ENCODE results near the gene FLT1.

The FLT1 gene

DNA sequence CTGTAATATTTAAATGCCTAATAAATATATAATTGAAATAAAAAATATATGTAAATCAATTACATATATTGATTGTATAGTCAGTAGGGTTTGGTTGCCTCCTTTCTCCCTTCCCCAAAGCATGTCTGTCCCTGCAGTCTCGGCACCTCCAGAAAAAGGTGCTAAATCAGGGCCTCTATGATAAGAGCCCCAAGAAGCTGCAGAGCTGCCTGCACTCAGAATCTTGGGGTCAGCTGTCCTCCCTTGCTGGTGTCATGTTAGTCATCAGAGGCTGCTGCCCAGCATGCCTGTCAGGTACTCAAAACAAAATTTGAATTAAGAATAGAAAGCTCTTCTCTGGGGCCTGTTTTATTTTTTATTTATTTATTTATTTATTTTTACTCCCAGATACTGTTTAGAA lies 9.8 kb downstream of the FLT1 start:
- DNase-seq = no peak

DNA sequence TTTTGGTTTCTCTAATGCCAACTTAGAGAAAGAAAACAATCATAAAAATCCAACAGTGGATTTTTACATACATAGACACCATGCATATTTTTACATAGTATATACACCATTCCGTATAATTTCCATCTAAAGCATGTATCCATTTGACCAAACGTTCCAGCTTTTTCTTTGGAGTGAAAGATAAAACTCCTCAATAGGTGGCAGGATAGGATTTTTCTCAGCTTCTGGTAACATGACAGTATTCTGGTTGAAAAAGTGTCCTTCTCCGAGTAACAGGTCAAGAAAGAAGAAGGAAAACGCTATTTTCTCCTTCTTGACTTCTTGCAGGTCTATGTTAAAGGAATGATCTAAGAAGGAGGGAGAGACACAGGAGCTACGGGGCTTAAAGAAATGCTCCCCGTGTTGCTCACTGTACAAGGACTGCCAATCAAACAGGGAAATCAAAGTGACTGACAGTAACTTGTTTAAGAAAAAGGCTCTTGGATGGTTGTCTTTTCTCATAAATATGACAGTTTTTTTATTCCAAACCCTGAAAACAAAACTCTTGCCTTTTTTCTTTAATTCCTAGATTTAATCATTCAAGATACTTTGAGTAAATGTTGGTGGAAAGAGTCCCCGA lies 11.5 kb downstream of the FLT1 start:
- no peak for DNase-seq

DNA sequence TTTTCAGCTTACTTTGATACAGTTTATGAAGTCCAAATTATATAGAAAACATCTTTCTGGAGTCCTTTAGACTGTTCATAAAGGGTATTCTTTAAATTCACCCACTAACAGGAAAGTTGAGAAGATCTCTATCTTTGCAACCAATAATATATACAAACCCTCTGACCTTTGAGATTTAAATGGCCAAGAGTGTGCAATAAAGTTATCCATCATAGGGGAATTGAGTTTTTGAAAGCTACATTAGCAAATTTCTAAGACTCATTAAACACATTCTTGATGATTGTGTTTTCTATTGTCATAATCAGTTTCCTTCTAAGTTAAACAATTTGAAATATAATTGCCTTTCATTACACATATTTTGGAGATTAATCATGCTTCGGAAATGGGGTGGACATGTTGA lies 15.9 kb downstream of the FLT1 start:
- DNase-seq = no peak

DNA sequence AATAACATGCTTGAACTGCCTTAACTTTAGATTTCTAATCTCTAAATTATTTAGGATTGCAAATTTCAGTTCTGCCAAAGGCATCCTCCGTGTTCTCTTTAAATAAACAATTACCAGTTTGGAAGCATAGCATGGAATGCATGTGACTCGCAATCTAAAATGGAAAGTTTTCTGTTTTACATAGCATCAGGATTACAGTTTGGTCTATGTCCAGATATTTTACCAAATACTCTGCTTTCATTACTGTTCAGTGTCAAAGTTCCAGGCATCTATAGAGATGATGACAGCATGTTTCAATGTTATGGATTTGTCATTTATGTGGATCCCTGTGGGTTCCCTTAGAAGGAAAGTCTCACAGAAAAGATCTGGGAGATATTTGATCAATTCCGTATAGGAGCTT lies 16.8 kb downstream of the FLT1 start:
- DNase-seq = no peak

DNA sequence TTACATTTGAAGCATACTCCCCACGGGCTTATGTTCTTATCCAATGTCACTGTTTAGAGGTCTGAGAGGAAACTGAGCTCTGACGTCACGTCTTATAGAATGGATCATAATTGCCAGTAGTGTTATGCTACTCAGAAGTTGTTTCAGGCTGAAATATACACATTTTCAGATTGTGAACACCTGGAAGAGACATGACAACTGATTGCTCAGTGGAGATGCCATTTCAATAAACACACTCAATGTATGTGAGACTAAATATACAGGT lies 17.3 kb downstream of the FLT1 start:
- no peak for DNase-seq

DNA sequence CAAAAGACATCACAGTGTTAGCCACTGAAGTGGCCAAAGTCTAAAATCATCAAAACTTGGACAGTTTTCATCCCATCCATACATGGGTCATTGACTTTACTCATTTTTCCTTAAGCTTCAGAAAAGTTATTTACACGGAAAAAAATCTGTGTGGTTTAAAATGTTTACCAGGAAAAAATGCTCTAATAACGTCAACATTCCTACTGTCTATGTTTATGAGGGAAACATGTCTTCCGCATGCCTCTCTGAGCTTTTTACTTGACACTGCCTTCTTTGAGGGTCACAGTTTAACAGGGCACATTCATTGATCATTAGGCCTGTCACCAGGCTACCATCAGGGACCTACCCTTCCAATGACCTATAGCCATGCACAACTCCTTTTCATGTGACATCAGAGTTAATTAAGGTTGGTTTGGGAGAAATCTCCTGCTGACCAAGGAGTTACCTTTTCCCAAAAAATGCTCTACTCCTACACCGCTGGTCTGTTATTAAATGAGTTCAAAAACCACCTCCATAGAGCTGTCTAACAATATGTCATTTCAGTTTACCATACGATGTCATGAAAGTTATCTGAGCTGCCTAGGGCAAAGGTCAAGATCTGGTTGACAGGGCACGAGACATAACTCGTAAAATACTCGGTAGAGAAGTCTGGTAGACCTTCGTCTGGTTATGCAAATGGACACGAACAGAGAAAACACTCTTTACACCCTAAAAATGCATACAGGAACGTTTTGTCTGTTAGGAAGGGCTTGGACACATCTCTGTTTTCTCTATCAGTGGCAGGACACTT lies 17.8 kb downstream of the FLT1 start:
- no peak for DNase-seq

DNA sequence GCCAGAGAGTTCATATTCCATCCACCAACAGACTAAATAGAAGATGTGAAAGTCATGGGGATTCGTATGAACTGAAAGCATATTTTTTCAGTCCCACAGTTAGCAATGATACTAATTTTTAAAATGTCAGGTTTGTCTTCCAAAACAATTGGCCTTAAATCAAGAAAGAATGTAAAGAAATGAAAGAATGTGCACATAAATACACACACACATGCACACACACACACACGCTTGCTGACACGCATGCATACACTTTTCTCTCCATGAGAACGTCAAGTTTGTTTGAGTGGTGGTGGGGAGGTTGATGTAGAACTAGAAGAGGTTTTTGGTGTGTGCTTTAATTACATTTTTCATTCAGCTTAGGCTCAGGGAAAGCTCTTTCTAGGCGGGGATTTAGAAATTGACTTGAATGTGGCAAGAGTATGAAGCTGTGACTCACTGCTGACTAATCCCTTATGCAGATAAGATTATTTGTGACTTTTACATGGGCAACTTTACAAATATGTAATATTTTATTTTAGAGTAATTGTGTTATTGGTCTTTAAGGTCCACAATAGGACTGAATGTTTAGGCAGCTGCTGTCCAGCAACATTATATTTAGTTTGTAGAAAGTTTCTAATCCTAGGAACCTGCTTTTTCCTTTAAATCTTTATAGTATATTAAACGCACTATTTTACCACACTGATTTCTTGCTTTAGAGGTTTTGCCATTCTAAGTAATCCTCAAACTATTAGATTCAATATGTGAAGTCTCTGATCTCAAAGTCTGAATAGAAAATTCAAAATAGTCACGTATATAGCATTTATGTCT lies 18.8 kb downstream of the FLT1 start:
- peak; percentile 4 for DNase-seq

DNA sequence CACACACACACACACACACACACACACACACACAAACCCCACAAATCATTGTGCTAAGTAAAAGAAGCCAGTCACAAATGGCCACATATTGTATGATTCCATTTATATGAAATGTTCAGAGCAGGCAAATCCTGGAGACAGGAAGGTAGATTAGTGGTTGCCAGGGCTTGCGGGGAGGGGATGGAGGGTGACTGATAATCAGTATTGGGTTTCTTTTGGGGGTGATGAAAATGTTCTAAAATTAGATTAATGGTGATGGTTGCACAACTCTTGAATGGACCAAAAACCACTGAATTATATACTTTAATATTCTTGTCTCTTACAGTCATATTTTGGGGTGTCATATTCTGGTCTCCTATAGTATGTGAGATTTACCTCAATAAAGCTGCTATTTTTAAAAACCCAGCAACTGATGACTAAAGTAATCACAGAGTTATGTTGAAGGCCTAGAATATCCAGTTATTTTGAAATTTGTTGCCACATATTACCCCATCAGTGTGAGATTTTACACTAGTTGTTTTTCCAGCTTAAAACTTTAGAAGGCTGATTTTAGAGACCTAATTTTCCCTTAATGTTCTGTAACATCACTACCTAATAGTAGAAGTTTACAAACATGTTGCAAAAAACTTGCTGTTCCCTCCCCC lies 20.3 kb downstream of the FLT1 start:
- DNase-seq = no peak

DNA sequence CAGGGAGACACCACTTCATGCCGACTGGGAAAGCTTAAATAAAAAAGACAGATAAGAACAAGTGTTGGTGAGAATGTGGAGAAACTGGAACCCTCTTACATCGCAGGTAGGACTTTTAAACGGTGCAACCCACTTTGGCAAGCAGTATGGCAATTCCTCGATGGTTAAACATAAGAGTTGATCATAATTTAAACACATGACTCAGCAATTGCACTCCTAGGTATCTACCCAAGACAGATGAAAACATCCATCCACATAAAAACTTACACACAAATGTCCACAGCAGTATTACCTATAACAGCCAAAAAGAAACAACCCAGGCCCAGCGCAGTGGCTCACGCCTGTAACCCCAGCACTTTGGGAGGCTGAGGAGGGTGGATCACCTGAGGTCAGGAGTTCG lies 21.9 kb downstream of the FLT1 start:
- DNase-seq = no peak

DNA sequence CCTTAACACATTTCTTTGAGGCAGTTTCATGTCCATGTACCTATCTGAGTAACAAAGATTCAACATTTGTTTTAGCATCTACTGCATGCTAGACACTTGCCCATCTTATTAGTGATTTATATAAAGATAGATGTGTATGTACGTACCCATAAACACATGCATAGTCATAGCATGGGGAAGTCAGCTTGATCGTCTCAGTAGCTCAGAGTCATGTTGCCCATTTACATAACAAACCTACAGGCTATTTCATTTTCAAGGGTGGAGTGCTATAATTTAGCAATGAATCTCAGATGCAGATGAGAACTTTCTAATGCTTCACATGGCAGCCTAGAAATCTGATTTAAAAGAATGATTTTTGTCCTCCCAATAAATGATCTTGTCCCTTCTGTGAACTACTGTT lies 23.5 kb downstream of the FLT1 start:
- no peak for DNase-seq

DNA sequence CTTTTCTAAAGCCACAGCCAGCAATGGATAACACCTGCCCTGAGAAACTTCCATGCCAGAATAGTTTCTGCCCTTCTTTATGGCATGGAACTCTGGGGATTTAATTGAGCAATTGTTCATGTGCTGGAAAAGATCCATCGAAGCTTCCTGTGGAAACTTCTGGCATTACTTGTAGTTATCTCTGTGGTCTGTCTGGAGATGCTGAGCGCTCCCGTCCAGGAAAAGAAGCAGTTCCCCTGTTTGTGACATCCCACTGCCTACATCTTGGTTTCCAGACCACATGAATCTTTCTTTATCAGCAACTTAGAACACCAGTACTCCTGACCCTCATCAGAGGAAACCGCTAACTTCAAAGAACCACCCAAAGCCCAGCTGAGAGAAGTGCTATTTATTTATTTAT lies 24.6 kb downstream of the FLT1 start:
- no peak for DNase-seq

DNA sequence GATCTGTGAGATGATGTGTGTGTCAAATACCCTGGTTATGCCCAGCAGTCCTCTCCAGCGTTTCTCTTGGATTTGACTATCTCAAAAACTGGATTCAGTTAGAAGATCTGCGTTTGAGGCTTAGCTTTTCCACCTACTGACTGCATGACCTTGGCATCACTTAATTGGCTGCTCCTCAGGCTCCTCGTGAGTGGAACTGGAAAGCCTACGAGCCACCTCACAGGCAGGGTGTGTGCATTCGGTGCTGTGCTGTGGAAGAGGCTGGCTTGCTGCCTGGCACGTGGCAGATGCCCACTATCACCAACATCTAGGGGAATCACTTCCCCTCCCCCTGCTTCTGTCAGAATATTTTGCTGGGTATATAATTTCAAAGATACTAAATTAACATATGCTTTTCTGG lies 25.6 kb downstream of the FLT1 start:
- DNase-seq = no peak

DNA sequence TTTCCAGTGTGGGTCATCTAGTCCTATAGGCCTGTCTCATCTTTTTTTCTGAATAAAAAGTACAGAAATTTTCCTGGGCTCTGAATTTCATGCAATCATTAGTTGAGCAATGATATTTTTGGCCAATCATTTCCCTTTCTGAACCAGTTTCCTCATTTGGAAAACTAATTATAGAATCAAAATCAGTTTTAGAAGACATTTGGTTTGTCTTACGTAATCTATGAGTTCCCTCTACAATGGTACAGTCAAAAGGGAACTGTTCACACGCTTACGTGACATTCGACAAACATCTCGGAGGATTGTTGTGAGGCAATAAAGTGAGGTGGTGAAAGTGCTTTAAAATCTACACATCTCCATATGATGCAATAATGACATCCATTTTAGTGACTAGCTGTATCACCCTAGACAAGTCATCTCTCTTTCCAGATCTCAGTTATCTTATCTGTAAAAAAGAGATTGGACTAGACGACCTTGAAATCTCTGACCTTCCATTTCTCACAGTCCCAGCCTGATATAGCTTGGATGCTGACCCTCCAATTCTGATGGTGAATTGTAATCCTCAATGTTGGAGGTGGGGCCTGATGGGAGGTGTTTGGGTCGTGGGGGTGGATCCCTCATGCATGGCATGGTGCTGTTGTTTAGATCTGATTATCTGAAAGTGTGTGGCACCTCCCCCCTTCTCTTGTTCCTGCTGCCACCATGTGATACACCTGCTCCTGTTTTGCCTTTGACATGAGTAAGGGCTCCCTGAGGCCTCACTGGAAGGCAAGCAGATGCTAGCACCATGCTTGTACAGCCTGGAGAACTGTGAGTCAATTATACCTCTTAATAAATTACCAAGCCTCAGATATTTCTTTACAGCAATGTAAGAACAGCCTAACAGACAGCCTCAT lies 26.7 kb downstream of the FLT1 start:
- peak; percentile 35 for DNase-seq

DNA sequence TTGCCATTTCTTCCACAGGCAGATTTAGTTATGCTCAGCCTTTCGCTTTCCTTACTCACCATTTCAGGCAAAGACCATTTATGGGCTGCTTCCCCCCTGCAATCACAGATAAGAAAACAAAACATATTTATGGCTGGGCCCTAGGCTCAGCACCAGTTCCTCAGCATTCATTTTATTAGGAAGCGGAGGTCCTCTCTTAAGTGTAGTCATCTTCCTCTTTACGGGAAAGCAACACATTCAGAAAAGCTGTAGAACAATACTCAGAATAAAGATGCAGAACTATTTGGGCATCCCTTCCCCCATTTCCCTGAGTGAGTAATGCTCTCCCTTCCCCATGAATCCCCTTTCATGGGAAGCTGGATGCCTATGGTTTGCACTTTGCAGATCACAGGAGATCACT lies 27.9 kb downstream of the FLT1 start:
- no peak for DNase-seq

DNA sequence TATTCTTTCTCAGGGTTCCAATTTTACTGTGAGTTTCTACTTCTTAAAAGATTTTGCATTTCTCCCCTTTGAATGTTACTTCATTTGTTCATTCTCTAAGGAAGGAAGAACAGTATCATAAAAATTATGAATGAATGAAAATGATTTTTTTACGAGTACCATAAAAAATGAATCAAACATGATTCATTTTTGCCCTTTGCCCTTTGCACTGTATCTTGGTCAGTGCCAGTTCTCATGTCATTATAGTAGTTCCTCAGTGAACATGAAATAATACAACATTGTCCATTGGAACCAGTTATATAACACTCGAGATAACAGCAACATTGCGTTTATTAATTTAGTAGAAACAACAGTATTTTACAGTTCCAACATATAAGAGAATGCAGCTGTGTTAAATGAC lies 28.8 kb downstream of the FLT1 start:
- no peak for DNase-seq

DNA sequence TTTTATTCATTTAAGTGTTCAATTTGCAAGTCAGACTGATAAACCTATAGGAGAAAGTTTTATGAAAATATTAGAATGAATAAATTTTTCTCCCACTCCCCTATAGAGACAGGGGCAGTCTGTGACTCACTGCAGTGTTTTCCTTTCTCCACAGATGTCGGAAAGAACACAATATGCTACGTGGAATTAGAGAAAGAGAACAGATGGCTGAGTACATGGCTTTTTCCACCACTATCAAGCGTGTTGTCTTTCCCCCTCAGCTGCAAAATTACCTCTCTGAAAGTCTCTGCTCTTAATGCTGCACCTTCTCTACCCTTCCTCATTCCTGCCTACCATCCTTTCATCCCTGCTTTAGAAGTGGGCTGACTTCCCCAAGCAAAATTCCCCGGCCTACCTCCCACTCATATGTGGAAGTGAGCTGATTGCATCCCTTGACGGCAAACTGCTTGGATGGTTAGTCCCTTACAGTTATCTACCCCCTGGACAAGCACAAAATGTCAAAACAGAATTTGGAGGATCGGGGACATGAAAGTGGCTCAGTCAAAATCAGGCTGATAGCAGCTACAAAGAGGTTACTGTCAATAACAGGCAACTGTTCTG lies 30.0 kb downstream of the FLT1 start:
- no peak for DNase-seq

DNA sequence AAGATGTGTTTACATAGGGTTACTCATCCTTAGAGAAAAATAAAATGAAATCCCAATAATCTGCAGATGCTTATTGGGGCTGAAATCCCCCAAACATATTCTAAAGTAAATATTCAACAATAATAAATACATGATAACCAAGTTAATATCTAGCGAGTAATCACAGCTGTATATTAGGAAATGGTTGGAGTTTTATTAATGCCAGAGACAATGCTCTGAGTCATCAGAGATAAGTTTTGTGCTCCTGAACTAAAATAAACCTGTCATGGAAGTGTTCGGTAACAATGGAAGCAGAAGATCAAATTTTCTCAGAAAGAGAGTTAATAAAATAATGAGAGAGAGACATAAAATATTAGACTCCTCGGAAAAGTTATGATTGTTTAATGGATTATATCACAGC lies 31.4 kb downstream of the FLT1 start:
- no peak for DNase-seq

DNA sequence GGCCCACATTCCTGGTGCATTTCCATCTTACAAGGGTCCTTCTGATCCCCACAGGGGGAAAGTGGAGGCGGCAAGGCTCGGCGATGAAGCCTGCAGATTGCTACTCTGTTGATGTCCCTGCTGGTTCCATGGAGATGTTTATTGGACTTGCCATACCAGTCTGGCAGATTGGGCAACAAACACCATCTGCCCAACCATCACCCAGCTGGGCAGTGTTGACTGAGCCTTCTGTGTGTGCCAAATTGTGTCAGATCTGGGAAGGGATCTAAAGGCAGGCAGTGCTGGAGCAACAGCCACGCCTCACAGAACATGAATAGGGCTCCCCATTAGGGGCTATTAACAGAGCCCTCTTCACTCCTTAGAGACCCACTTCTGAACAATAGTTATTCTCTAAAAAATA lies 35.0 kb downstream of the FLT1 start:
- no peak for DNase-seq

DNA sequence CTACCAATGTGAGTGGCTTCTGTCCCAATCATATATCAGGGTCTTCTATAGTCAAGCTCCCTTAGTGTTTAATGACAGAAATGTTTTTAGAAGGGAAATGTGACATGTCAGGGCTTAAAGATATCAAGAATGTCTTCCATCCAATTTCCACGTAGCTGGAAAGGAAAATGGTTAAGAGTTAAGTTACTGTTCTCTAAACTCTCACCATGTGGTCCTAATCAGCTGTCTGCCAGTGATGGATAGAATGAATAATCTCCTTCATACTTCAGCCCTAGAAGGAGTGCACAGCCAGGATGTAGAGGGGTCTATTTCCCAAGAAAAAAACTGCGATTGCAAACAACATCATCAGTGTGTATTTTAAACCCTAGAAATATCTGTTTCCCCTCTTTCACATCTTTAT lies 36.3 kb downstream of the FLT1 start:
- DNase-seq = no peak

DNA sequence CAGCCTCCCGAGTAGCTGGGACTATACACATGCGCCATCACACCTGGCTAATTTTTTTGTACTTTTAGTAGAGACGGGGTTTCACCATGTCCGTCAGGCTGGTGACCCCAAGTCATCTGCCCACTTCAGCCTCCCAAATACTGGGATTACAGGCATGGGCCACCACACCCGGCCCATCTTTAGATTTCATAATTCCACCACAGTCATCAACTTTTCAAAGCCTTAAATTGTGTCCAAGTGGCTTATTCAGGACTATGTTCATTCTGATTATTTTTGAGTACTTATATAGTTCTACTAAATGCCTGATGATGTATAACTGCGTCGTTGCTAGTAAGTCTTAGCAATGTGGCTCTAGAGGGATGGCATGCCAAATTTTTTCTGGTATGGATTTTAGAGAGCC lies 36.9 kb downstream of the FLT1 start:
- no peak for DNase-seq

DNA sequence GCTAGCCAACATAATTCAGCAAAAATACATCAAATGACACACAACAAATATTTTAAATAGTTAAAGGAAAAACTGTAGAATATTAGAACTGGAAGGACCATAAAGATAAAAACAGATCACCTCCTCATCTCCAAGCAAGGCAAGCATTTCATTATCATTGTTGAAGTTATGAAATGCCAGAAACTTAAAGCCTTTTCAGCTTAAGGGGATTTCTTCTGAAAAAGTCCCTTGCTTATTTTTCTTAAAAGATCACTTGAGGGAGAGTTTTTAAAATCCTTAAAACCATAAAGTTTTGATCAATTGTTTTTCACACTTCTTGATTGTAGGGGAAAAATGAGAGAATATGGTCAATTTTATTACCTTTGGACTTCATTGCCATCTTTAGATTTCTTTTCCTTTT lies 37.4 kb downstream of the FLT1 start:
- DNase-seq = no peak

DNA sequence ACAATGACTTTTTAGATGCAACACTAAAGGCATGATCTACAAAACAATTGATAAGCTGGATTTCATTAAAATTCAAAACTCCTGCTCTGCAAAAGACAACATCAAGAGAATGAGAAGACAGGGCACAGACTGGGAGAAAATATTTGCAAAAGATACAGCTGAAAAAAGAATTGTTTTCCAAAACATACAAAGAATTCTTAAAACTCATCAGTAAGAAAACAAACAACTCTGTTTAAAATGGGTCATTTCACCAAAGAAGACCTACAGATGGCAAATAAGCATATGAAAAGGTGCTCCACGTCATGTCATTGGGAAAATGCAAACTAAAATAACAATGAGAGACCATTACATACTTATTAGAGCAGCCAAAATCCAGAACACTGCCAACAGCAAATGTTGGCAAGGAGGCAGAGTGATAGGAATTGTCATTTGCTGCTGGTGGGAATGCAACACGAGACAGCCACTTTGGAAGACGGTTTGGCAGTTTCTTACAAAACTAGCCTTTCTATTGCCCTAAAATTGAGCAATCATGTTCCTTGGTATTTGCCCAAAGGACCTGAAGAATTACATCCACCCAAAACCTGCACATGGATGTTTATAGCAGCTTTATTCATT lies 39.2 kb downstream of the FLT1 start:
- no peak for DNase-seq
